Stimulated activated CD4-positive, alpha-beta T cell treated with anti-CD3 and anti-CD28 coated beads, Interleukin-4, amount 100 ng/mL, for 4 hours (primary cell): ENCODE results near the gene MEPE.

Experiments
- DNase-seq, 2 experiments: peaks; one replicate each; pipeline ENCODE4 v3.0.0-alpha.2; 2020

Gene MEPE

GRCh38 chr4:87844452-87844851 lies 11.7 kb downstream of the MEPE start:
- no peak for DNase-seq

GRCh38 chr4:87846226-87846625 lies 13.5 kb downstream of the MEPE start:
- no peak for DNase-seq

- DNase-seq: peak in 1 of 2 experiments; percentile 7
Observed at GRCh38 chr4:87848622-87849351, 16.0 kb downstream of the MEPE start.

- DNase-seq: no peak
Observed at GRCh38 chr4:87849612-87850011, 16.8 kb downstream of the MEPE start.

- no peak for DNase-seq
Observed at GRCh38 chr4:87851332-87851731, 18.6 kb downstream of the MEPE start.

GRCh38 chr4:87851953-87852352 lies 19.2 kb downstream of the MEPE start:
- DNase-seq: no peak

GRCh38 chr4:87853108-87853507 lies 20.3 kb downstream of the MEPE start:
- DNase-seq: no peak

- DNase-seq: no peak
Observed at GRCh38 chr4:87853891-87854290, 21.1 kb downstream of the MEPE start.

- no peak for DNase-seq
Observed at GRCh38 chr4:87855559-87855958, 22.8 kb downstream of the MEPE start.

- no peak for DNase-seq
Observed at GRCh38 chr4:87856816-87857215, 24.0 kb downstream of the MEPE start.

GRCh38 chr4:87857789-87858188 lies 25.0 kb downstream of the MEPE start:
- DNase-seq: no peak

GRCh38 chr4:87862236-87862635 lies 29.5 kb downstream of the MEPE start:
- no peak for DNase-seq

GRCh38 chr4:87863486-87863885 lies 30.7 kb downstream of the MEPE start:
- DNase-seq: no peak

- no peak for DNase-seq
Observed at GRCh38 chr4:87864321-87864720, 31.6 kb downstream of the MEPE start.

GRCh38 chr4:87865288-87865687 lies 32.5 kb downstream of the MEPE start:
- DNase-seq: no peak

- DNase-seq: no peak
Observed at GRCh38 chr4:87865960-87866598, 33.3 kb downstream of the MEPE start.

GRCh38 chr4:87868522-87868921 lies 35.8 kb downstream of the MEPE start:
- DNase-seq: no peak

- no peak for DNase-seq
Observed at GRCh38 chr4:87872028-87872427, 39.3 kb downstream of the MEPE start.

GRCh38 chr4:87875191-87875590 lies 42.4 kb downstream of the MEPE start:
- DNase-seq: no peak

- DNase-seq: no peak
Observed at GRCh38 chr4:87880106-87880505, 47.3 kb downstream of the MEPE start.

GRCh38 chr4:87881115-87881514 lies 48.3 kb downstream of the MEPE start:
- DNase-seq: no peak

- DNase-seq: no peak
Observed at GRCh38 chr4:87882321-87882720, 49.6 kb downstream of the MEPE start.

- DNase-seq: no peak
Observed at GRCh38 chr4:87882861-87883260, 50.1 kb downstream of the MEPE start.

GRCh38 chr4:87884976-87885549 lies 52.3 kb downstream of the MEPE start:
- DNase-seq: no peak
